OCI-LY7 (cell line): ENCODE measurements around the gene CNTN2. TPM values are rescaled to one million over a fixed set of nuclear protein-coding genes. Genes with fewer than 3 reads are reported as not detected.

ENCODE experiments used
- BruUV-seq: library from RNA; stranded (reverse); fragments of 400-500 nt; replicated peaks from 2 replicates; lab custom pipeline; 2021; lab: Mats Ljungman, UMichigan
- CTCF ChIA-PET: fragments of 300-600 bp; sonication (Branson Sonifier 250); formaldehyde crosslinking; loops from one replicate; lab custom pipeline; 2022; ENCODE audit warnings: antibody characterized with exemption; ENCODE audit not compliant: unreplicated experiment; lab: Charles Lee
- POLR2A ChIA-PET: fragments of 300-600 bp; sonication (Branson Sonifier 250); formaldehyde crosslinking; loops from one replicate; lab custom pipeline; 2022; ENCODE audit warnings: antibody characterized with exemption; lab: Charles Lee
- DNase-seq: peaks from one replicate; pipeline ENCODE4 v3.0.0-alpha.2; 2015; ENCODE audit warnings: low spot score
- H2AFZ ChIP-seq: fragments of 200-600 bp; sonication (generic), shearing (Covaris generic); 2 replicates; pipeline ENCODE4 v1.6.1; 2014; ENCODE audit warnings: mild to moderate bottlenecking, antibody characterized with exemption, low read length, moderate library complexity
- H3K27ac ChIP-seq: fragments of 200-600 bp; sonication (generic); 2 replicates; pipeline ENCODE4 v1.5.1; 2014; ENCODE audit warnings: mixed run types, low read depth, mild to moderate bottlenecking, moderate library complexity, low read length, inconsistent platforms; ENCODE audit not compliant: poor library complexity, severe bottlenecking
- H3K36me3 ChIP-seq: fragments of 200-600 bp; sonication (generic); 2 replicates; pipeline ENCODE4 v1.6.1; 2014; ENCODE audit warnings: mild to moderate bottlenecking, antibody characterized with exemption, low read length, moderate library complexity, mixed read lengths; ENCODE audit not compliant: insufficient read depth
- H3K4me1 ChIP-seq: fragments of 200-600 bp; sonication (generic); 2 replicates; pipeline ENCODE4 v1.5.1; 2014; ENCODE audit warnings: mild to moderate bottlenecking, low read length; ENCODE audit not compliant: insufficient read depth, poor library complexity, severe bottlenecking
- H3K4me2 ChIP-seq: fragments of 200-600 bp; sonication (generic); 2 replicates; pipeline ENCODE4 v1.6.1; 2014; ENCODE audit warnings: mild to moderate bottlenecking, low read length
- H3K4me3 ChIP-seq: fragments of 200-600 bp; sonication (generic); 2 replicates; pipeline ENCODE4 v1.5.1; 2014; ENCODE audit warnings: mild to moderate bottlenecking, low read depth, low read length; ENCODE audit not compliant: poor library complexity, severe bottlenecking
- H3K79me2 ChIP-seq: fragments of 200-600 bp; sonication (generic); 2 replicates; pipeline ENCODE4 v1.6.1; 2016; ENCODE audit warnings: low read depth, mild to moderate bottlenecking, low read length, moderate library complexity, mixed read lengths; ENCODE audit not compliant: insufficient read depth
- H3K9me2 ChIP-seq: fragments of 200-600 bp; sonication (generic); 2 replicates; pipeline ENCODE4 v1.6.1; 2016; ENCODE audit warnings: mild to moderate bottlenecking, low read length, mixed read lengths; ENCODE audit not compliant: insufficient read depth
- H3K9me3 ChIP-seq: fragments of 200-600 bp; sonication (generic); 2 replicates; pipeline ENCODE4 v1.6.1; 2014; ENCODE audit warnings: mild to moderate bottlenecking, mixed run types, low read length, mixed read lengths
- H4K20me1 ChIP-seq: fragments of 200-600 bp; sonication (generic); 2 replicates; pipeline ENCODE4 v1.6.1; 2014; ENCODE audit warnings: mild to moderate bottlenecking, antibody characterized with exemption, low read length, moderate library complexity, mixed read lengths; ENCODE audit not compliant: insufficient read depth
- CTCF ChIP-seq: fragments of 200-600 bp; sonication (generic); conservative IDR thresholded peaks from 2 replicates; pipeline ENCODE4 v1.5.1; 2014; ENCODE audit warnings: mild to moderate bottlenecking, antibody characterized with exemption, low read length, moderate library complexity, mixed read lengths
- EZH2phosphoT487 ChIP-seq: fragments of 200-600 bp; sonication (generic); IDR thresholded peaks from 2 replicates; pipeline ENCODE4 v1.6.1; 2018; ENCODE audit warnings: low read depth, borderline replicate concordance, mild to moderate bottlenecking, mixed run types, antibody characterized with exemption, low read length, moderate library complexity, mixed read lengths
- intact Hi-C: fragments of 100-400 bp; cut with micrococcal nuclease; formaldehyde crosslinking; loops from one replicate; pipeline ENCODE4 v1.10.0; 2022; ENCODE audit not compliant: unreplicated experiment
- total RNA-seq, 2 experiments: library from RNA; depleted of rRNA in 1 of 2; stranded (reverse); fragments of >200 nt in 1 of 2; shearing (Covaris generic) in 1 of 2; gene quantifications; 2 replicates each; pipeline ENCODE4 v1.2.3, GENCODE V29; 2014 to 2022

The CNTN2 gene
- total RNA-seq, 2 experiments from 2014 or later: not detected

- POLR2A ChIA-PET: no interaction called here
- no peaks in the 10 kb centered on the region for H3K9me2 ChIP-seq
- H3K9me3 ChIP-seq: no peaks in the 10 kb centered on the region
- TF ChIP-seq EZH2phosphoT487 (no peak), CTCF (no peak)
- no peaks in the 10 kb centered on the region for H3K79me2 ChIP-seq
- intact Hi-C loops: no loop called here
- H3K4me2 ChIP-seq: no peak overlapping the region
- BruUV-seq: no TSS peak
- CTCF ChIA-PET: interaction anchor here (1.1 kb wide), 1 partner anchor 8 kb away, joined by 6 read pairs; no protein-coding TSS in a partner anchor
- no peak overlapping the region for H3K4me3 ChIP-seq
- H3K27ac ChIP-seq: no peak overlapping the region
- DNase-seq: no peak
- no peak overlapping the region for H2AFZ ChIP-seq
- H4K20me1 ChIP-seq: no peaks in the 10 kb centered on the region
- no peaks in the 10 kb centered on the region for H3K36me3 ChIP-seq
- peaks cover 7% of the 10 kb centered on the region for H3K4me1 ChIP-seq
These were observed 10.3 kb downstream of the CNTN2 start for GRCh38 chr1:205053296-205053695.

GRCh38 chr1:205054013-205054412 is 11.0 kb downstream of the CNTN2 start:
- TF ChIP-seq CTCF: no peak
- TF ChIP-seq EZH2phosphoT487: no peak
- ChIA-PET POLR2A (interaction anchor here (0.5 to 1.0 kb wide), 3 partner anchors 10 to 427 kb away, joined by 3 to 4 read pairs (median 3); no protein-coding TSS in a partner anchor), CTCF (no interaction called here)
- Histone ChIP-seq H3K27ac (no peak overlapping the region), H3K36me3 (no peaks in the 10 kb centered on the region), H3K4me3 (no peak overlapping the region), H2AFZ (no peak overlapping the region), H3K79me2 (no peaks in the 10 kb centered on the region), H4K20me1 (no peaks in the 10 kb centered on the region), H3K9me3 (no peaks in the 10 kb centered on the region), H3K4me2 (no peak overlapping the region), H3K9me2 (no peaks in the 10 kb centered on the region), H3K4me1 (peaks cover 7% of the 10 kb centered on the region)
- intact Hi-C loops: no loop called here
- no TSS peak for BruUV-seq
- no peak for DNase-seq

DNA sequence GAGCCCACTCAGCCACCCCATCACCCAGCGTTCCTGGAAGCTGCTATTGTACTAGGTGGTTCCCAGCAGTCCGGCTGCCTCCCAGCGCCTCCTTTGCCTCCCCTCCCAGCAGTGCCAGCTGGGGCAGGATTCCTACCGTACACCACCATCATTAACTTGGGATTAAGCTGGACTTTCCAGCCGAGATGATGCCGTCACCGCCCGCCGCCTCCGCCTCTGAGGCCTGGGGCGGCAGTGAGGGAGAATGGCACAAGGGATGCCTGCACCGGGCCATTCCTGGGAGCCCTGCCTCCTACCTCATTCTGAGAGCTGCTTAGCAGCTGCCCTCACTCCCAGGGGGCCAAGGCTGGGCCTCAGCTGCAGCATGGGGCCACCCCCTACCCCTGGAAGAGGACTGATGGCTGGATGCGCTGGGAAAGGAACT is 13.2 kb downstream of the CNTN2 start:
- Histone ChIP-seq H4K20me1 (no peaks in the 10 kb centered on the region; the same call in 1 of the 2 replicates), H3K79me2 (no peaks in the 10 kb centered on the region), H3K27ac (no peak overlapping the region), H3K4me1 (peaks cover 7% of the 10 kb centered on the region), H2AFZ (no peak overlapping the region), H3K9me3 (no peaks in the 10 kb centered on the region), H3K4me3 (no peak overlapping the region), H3K36me3 (no peaks in the 10 kb centered on the region), H3K4me2 (no peak overlapping the region), H3K9me2 (no peaks in the 10 kb centered on the region)
- DNase-seq: no peak
- no peak for TF ChIP-seq EZH2phosphoT487
- TF ChIP-seq CTCF: no peak
- intact Hi-C loops: no loop called here
- ChIA-PET CTCF (no interaction called here), POLR2A (interaction anchor here (0.6 kb wide), 1 partner anchor 33 kb away, joined by 3 read pairs; no protein-coding TSS in a partner anchor)
- no TSS peak for BruUV-seq
